ENCODE results near the gene SH3YL1.

SH3YL1 gene

DNA sequence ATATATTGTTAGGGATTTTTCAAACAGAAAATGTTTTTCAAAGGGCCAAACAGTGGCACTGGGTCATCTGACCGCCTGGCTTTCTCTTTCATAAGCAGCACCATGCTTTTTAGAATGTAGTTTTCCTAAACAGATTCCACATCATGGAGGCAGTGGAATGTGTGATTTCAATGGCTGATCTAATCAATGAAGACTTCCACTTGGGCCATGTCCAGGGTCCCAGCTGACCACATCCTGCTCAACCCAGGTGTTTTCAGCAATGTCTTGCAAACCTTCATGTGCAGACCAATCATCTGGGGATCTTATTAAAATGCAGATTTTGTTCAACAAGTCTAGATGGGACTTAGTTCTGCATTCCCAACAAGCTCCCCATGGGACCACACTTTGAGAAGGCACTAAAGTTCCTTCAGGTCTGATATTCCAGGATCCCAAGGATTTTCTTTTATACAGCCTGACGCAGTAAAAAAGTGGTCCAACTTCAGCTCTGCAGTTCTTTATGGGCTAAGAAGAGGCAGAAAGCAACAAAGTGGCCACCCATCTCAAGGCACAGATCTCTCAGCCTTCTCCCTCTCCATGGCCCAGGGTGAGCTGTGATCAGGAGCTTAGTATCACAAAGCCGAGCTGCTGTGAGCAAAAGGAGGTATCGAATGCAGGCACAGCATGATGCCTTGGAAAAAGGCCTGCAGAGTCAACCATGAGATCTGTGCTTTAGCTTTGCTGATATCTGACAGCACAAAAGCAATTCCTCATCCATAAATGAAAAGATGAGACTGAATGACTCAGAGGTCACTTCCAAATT, 20.4 kb upstream of the SH3YL1 start:
- H3K4me3 ChIP-seq (ENCODE audit: low read length), result no peak overlapping the region
- no peak for DNase-seq (ENCODE audit: low read depth, low spot score)

DNA sequence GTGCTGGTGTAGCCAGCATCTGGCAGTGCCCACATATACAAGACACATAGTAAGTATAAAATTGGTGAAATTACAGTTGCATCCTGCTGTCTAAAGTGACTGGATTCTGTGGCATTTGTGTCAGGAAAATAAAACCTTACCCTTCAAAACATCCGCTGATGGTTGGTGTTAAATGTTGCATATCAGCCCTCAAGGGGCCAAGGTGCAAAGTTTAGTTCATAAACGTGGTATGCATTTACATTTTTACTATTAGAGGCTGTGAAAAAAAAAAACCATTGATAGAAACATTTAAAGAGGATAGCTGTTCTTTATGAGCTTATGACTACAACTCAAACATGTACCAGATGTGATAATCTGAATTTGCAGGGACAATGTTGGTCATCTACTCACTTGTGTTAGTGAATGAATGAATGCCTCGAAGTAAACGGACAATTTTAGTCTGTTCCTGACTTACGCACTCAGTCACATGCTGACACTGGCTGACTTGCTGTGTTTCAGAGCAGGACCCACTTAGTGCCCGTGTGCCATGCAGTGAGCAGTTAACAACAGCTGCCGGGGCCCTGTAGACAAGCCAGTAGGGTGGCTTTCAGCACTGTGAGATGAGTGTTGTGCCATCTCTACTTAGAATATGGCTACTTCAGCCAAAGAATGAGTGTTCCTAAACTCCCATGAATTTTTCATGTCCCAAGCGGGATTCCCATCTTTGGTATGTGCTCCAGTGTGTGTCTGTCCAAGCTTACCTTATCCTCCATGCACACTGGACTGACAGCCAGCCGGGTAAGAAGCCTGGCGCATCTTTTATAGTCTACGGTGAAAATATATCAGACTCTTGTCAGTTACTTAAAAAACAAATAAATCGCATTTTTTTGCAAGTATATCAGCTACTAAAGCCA, 18.8 kb upstream of the SH3YL1 start:
- no peak for DNase-seq (ENCODE audit: low read depth, low spot score)
- no peak overlapping the region for H3K4me3 ChIP-seq (ENCODE audit: low read length)

DNA sequence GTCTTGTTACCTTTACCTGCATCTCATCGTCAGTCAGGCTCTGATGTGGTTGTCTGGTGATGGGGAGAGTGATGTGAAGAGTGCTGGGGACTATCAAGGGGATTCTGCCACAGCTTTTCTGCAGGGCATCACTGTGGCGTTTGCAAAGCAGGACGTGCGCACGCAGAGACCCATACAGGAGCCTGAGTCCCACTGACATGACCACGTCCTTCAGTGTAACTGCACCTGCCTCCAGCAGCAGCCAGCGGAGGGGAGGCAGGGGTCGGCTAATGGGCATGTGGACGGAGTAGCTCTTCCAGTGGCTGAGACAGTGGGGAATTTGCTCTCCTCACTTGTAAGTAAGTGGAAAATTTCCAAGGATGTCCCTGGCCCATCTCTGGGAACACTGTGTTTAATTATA, 17.5 kb upstream of the SH3YL1 start:
- no peak overlapping the region for H3K4me3 ChIP-seq (ENCODE audit: low read length)

DNA sequence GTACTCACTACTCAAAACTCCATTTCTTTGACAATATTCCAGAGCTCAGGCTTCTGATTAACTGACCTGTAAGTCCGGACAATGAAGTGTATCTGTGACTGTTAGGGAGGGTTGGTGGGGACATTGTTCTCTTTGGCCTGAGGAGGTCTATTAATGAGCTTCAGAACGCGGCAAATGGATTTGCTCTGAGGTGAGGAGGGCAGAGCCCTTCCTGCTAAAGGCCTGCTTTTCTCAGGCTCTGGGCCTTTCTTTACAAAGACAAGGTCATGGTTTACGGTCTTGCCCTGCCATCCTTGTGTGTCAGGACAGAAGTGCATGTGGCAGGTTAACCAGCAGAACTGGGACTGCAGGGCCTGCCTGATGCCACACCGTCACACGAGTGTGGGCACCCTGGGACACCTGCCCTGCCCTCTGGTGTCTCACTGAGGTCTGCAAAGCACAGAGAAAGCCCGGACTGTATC, 16.8 kb upstream of the SH3YL1 start:
- no peak for DNase-seq (ENCODE audit: low read depth, low spot score)
- H3K4me3 ChIP-seq (ENCODE audit: low read length), result no peak overlapping the region

More for the DNA sequence above, 17.5 kb upstream of the SH3YL1 start:
- no peak for DNase-seq (ENCODE audit: low read depth, low spot score)

DNA sequence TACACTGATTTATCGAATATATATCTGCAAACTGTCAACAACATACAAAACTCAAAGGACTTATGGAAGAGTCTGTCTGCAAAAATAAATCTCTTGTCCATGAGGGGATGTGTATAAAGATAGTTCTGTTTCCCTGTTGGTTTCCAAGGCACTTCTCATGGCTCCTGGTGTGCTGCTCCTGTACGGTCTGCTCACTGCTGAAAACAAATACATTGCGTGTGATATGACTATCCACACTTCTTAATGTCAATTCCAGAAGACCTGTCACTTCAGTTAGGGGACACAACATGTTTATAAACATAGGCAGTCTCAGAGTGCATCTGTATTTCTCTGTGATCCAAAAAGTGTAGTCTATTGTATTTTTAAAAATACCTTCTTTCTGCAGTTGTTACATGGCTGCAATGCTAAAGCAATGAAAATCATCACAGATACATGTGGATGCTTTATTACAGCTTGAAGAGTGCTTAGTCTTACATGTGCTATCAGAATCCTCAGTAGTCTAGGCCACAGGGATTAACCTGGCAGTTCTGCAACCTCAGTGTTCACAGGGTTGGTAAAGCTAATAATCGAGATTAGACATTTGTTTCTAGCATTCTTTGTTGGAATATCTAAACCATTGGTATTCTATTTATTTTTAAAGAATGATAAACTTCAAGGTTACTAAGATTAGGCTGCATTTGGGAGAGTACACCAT, 16.3 kb upstream of the SH3YL1 start:
- no peak for DNase-seq (ENCODE audit: low read depth, low spot score)
- no peak overlapping the region for H3K4me3 ChIP-seq (ENCODE audit: low read length)

DNA sequence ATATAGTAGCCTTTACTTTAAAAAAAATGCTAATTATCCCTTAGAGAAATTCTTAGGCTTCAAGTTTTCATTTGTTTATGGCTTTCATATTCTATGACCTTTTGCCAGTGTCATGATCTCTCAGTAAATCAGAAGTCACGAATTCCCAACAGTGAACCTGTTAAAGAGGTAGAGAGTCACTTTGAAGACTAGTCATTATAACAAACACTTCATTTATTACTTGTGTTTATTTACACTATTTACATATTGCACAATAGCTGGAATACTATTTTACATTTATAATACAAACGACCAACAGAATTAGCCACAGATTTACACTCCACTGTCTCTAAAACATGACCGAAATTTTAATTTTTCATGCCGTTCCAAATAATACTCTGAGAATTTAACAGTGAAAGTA, 15.5 kb upstream of the SH3YL1 start:
- DNase-seq (ENCODE audit: low read depth, low spot score), result no peak
- H3K4me3 ChIP-seq (ENCODE audit: low read length), result no peak overlapping the region

DNA sequence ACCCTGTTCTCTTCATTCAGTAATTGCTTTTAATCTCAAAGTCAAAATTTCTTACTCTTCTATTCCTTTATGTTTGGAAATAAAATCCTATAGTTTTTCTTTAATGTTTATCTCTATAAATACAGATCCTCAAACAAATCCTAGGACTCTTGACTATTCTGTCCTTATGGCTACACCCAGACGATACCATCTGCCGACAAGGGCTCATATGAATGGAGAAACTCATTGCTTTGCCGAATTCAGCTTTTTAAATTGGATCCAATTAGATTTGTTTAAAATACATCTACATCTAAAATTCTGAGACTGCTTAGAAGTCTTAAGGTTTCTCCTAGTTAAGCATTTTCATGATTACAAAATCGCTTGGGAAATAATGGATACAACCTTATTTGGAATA, 15.1 kb upstream of the SH3YL1 start:
- no peak for DNase-seq (ENCODE audit: low read depth, low spot score)

DNA sequence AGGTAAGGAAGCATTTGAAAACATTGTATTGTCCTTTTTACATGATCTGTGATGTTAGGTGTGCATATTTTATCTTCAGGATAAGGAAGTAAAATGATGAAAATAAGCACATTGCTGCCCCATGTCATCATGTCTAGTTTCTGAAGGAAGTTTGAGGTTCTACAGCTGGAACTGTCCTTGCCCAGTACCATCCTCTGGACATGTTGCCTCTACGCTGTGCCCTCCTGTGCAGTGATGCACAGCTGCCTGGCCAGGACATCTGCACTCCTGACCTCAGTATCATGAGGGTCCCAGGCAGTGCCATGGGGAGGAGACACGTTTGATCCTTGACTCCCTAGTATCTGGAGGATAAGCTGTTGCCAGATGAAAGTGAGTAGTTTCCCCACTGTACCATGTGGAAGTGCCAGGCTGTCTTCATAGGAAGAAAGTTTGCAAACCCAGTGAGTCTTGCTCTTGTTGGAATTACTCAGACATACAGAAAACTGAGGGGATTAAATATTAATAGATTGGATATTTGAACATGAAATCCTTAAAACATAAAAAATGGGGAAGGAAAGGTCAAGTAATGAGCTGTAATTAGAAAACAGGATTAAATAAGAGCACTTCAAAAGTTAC, 14.6 kb upstream of the SH3YL1 start:
- no peak overlapping the region for H3K4me3 ChIP-seq (ENCODE audit: low read length)
- DNase-seq (ENCODE audit: low read depth, low spot score), result no peak

More for the DNA sequence above, 15.1 kb upstream of the SH3YL1 start:
- no peak overlapping the region for H3K4me3 ChIP-seq (ENCODE audit: low read length)

DNA sequence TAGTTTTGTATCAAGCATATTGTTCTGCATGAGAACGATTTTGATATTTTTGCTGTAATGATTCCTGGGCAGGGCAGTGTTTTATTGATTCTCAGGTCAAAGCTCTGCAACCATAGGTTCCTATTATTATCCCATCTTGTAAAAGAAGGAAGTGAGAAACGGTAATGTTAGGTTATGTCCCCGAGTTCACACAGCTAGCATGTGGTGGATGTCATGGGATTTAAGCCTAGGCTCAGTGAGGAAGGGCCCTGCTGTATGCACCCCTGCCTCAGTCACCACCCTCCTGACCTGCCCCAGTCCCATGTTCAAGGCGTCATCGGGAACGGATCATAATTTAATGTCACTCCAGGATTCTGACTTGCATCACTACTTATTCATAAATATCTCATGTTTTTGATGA, 11.6 kb upstream of the SH3YL1 start:
- H3K4me3 ChIP-seq (ENCODE audit: low read length), result no peak overlapping the region
- no peak for DNase-seq (ENCODE audit: low read depth, low spot score)

DNA sequence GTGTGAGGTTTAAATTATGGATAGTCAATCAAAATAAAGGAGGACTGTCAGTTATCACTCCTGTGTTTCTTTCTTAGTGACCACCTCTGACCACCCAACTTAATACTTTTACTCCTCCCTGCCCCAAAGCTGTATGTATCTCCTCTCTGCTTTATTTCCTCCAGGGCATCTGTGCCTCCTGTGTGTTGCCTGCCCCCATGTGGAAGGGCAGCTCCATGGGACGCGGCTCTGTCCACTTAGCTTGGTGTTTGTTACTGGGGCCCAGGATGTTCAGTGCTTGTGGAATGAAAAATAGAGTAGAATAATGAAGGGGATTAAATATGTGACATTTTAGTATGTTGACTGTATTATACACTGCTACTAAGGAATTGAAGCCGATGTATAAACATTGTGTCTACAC, 10.7 kb upstream of the SH3YL1 start:
- no peak for DNase-seq (ENCODE audit: low read depth, low spot score)
- H3K4me3 ChIP-seq (ENCODE audit: low read length), result no peak overlapping the region

DNA sequence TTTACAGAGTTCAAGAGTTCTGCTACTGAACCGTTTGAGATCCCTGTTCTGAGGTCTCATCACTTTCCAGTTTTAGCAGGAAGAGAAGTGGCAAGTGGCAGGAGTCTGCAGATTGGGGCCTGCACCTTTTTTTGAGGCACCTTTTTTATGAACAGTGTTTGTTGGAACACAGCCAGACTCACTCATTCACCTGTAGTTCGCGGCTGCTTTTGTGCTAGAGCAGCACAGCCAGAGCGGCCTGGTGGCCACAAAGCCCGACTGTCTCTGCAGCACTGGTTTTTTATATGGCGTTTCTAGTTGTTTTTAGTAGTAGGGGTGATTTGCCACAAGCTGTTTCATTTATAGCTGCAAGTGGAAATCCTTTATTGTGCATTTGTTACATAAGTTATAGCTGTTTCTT, 9.5 kb upstream of the SH3YL1 start:
- DNase-seq (ENCODE audit: low read depth, low spot score), result peak; percentile 28
- no peak overlapping the region for H3K4me3 ChIP-seq (ENCODE audit: low read length)

DNA sequence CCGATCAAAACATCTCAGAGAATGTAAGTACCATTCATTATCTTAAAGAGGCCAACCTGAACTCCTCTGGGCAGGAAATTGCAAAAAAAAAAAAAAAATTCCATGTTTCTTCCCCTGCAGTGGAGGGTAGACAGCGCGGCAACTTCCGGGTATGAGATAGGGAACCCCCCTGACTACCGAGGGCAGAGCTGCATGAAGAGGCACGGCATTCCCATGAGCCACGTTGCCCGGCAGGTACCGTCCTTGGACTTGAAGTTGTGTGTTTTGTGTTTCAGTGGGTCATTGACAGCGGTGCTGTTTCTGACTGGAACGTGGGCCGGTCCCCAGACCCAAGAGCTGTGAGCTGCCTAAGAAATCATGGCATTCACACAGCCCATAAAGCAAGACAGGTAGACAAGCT, 8.1 kb upstream of the SH3YL1 start:
- no peak overlapping the region for H3K4me3 ChIP-seq (ENCODE audit: low read length)

DNA sequence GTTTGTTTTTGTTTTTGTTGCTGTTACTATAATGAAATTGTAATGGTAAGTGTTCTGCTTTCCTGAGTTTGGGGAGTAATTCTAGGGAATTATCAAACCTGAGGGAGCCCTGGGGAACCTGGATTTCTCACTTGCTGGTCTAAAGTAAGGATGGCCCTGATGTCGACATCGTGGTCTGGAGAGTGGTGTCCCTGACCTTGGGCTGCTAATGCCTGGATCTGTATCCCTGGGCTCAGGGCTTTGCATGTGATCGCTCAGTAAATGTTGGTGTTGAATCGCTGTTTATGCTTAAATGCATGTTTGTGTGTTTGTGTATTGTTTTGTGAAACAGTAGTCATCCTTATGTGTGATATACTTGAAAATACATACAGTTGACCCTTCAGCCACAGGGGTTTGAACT, 7.0 kb upstream of the SH3YL1 start:
- H3K4me3 ChIP-seq (ENCODE audit: low read length), result no peak overlapping the region
- no peak for DNase-seq (ENCODE audit: low read depth, low spot score)

More for the DNA sequence above, 8.1 kb upstream of the SH3YL1 start:
- DNase-seq (ENCODE audit: low read depth, low spot score), result no peak

DNA sequence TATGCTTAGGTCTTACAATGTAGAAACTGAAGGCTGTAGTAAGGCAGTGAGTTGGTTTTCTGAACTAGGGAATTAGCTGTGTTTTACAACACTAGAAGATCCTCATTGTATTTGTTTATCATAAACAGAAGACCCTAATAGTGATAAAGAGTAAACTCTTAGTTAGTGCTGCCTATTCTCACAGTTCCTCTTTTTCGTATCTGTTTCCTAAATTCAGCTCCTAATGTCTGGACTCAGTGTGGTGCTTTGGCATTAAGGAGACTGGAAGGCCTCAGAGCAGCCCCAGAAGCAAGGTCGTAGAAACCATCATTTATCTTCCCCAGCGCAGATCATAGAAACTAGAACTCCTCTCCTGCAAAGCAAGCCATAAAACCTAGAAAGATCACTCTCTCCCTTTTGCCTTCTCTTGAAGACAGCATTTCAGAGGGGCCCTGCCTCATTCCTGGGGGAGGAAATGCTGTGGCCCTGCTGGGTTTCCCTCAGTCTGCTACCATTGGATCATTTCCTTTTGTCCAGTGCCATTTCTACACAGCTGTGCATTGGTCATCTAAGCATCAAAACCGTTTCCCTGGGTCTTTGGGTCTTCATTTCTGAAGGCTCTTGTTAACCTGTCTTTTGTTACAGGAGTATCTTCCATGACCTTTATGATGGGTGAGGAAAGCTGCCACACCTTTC, 5.7 kb upstream of the SH3YL1 start:
- no peak overlapping the region for H3K4me3 ChIP-seq (ENCODE audit: low read length)
- DNase-seq (ENCODE audit: low read depth, low spot score), result no peak

DNA sequence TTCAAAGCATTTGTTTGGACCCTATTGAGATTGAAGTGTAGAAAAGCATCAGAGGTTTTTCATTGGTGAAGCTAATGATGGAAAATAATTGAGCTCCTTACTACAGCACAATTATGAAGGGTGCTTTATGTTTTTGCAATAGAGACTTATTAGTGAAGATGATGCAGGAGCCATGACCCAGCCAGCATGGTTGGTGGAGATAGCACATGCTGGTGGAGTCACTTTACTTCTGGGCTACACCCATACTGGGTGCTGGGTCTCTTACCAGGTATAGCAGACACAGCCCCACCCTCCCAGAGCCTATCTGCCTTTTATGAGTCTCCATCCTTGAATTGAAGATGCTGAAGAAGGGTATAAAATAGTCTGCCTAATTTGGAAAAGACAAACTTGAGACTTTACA, 4.5 kb upstream of the SH3YL1 start:
- DNase-seq (ENCODE audit: low read depth, low spot score), result no peak
- H3K4me3 ChIP-seq (ENCODE audit: low read length), result no peak overlapping the region

DNA sequence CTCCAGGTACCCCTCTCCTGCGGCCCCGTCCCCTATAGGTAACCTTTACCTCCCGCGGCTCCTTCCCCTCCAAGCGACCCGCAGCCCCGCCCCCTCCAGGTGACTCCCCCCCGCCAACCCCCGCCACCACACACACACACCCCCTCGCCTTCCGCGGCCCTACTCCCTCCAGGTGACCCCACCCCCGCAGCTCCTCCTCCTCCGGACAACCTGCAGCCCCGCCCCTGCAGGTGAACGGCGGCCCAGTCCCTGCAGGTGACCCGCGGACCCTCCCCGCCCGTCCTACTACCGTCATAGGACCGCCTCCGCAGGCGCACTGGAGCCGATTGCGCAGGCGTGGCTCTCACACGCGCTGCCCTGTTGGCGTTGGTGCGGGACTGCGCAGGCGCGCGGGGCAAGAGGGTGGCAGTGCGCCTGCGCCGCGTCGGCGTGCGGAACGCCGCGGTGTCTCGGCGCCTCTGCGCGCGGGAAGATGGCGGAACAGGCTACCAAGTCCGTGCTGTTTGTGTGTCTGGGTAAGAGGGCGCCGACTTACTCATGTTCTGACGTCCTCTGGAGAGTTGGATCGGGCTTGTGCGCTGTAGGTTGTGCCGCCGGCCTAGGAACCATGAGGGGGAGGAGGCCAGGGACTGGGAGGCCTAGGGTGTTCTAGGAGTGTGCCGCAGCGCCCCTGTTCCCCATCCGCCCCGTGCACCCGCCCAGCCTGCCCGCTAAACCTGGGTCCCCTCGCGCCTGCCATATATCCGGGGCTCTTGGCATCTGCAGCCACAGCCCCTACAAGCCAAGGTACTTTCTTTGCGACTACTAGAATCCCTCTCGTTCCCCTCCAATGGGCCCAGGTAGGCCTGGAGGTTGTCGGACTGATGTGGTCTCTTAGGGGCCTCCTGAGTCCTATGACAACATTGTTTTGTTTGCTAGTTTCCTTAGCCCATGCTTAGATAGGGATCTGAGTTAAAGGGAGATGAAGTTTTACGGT, 949 bp upstream of the SH3YL1 start, which contains the start of gene ACP1:
TSS of gene ACP1 (plus strand) at position 455 of the 976 bp plus-strand sequence. CDS start at position 473, 18 bp downstream.
- H3K4me3 ChIP-seq (ENCODE audit: low read length), result peak within 1 kb of the TSS; percentile 66
- peak; percentile 96 for DNase-seq (ENCODE audit: low read depth, low spot score)

DNA sequence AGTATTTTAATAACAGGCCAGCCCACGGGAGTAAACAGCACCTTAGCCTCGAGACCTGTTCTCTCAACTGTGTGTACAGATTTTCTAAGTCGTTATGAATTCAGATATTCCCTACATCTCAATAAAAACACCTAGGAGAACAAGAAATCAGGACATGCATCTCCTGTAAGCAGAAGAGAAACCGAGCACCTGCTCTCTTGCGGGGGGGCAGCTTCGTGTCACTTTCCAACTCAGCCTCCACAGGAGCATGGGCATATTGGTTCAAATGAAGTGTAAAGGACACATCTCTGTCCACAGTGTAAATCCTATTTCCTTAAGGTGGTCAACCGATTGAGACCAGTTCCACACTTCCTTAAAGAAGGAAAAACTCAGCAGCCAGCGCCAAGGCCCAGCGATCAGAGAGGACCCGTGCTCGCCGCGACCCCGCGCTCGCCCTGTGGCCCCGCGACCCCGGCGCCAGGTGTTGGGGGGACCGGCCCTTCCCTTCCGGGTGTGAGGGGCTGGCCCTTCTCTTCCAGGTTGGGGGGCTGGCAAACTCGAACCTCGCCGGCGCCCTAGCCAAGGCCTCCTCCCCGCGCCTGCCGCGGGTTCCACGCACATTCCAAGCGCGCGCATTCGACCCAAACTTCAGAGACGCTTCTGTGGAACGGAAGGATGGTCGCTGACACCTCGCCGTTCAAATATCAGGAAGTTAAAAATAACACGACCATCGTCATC, 652 bp downstream of the SH3YL1 start:
- peak overlapping the region; percentile 66 for H3K4me3 ChIP-seq (ENCODE audit: low read length)
- DNase-seq (ENCODE audit: low read depth, low spot score), result no peak

Data from Jurkat, Clone E6-1 (cell line).